Measurements from ENCODE around the gene FOXO1.

The FOXO1 gene

DNA sequence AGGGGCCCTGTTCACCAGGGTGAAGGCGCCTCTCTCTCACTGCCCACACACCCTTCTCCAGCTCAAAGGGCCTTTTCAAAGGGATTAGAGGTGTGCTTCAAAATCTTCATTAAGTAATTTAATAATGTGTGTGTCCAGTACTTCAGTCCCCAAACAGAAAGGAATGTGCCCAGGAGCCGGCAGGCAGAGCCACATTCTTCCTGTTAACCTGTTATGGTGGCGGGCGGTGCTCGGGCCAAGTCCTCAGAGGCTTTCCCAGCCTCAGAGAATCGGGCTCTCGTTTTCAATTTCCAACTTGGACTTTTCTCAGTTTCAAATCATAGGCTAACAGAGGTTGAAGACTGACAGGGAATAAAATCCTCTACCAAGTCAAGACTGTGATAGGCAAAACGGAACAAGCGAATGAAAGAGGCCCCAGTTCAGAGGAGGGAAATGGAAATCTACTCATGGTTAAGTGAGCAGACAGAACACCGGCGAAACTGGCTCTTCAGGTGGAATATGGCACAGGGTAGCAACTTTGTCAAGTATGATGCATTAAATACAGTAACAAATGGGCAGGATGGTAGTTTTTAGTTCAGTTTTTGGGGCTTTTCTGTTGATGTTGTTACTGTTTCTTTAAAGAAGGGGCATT, 68.6 kb downstream of the FOXO1 start:
- no peak for DNase-seq (ENCODE audit: low spot score)
- CTCF ChIA-PET: no interaction called here
- POLR2A ChIA-PET (ENCODE audit: low non-redundant PET): no interaction called here
- no peak overlapping the region for H3K27ac ChIP-seq
- TF ChIP-seq, protein P1, sequence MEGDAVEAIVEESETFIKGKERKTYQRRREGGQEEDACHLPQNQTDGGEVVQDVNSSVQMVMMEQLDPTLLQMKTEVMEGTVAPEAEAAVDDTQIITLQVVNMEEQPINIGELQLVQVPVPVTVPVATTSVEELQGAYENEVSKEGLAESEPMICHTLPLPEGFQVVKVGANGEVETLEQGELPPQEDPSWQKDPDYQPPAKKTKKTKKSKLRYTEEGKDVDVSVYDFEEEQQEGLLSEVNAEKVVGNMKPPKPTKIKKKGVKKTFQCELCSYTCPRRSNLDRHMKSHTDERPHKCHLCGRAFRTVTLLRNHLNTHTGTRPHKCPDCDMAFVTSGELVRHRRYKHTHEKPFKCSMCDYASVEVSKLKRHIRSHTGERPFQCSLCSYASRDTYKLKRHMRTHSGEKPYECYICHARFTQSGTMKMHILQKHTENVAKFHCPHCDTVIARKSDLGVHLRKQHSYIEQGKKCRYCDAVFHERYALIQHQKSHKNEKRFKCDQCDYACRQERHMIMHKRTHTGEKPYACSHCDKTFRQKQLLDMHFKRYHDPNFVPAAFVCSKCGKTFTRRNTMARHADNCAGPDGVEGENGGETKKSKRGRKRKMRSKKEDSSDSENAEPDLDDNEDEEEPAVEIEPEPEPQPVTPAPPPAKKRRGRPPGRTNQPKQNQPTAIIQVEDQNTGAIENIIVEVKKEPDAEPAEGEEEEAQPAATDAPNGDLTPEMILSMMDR (conservative IDR thresholded peaks at IDR 0.05; ENCODE audit: low read depth): no peak

DNA sequence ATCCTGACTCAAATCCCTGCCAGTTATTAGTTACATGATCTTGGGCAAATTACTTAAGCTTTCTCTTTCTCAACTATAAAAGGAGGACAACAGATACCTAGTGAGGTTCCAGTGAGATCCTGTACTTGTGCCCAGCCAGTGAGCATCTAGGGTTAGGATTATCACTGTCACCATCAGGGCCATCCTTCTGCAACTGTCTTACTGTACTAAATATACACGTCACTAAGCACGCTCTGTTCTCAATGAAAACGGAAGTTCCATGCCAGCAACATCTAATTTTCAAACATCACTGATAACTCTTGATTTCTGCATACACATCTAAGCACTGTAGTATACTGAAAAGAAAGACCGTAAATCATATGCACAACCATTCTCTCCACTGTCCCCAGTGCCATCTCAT, 70.0 kb downstream of the FOXO1 start:
- TF ChIP-seq, protein P1 (conservative IDR thresholded peaks at IDR 0.05; ENCODE audit: low read depth): no peak
- no peak overlapping the region for H3K27ac ChIP-seq
- POLR2A ChIA-PET (ENCODE audit: low non-redundant PET): no interaction called here
- CTCF ChIA-PET: no interaction called here
- no peak for DNase-seq (ENCODE audit: low spot score)

DNA sequence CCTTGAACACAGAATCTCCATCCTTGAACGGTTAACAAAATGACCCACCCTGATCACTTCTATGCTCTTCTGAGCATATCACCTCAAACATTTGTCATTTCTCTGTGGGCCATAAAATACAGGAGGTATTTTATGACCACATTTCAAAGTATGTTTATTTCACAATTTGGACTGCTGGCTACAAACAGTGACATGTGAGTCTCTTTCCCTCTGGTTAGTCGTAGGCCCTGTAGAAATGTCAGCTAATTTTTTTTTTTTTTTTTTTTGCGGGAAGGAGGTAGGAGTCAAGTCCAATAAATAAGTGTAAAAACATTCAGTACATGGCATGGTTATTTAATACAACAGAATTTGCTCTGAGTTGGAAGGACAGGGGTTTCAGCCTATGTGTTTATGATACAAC, 70.7 kb downstream of the FOXO1 start:
- DNase-seq (ENCODE audit: low spot score): no peak
- CTCF ChIA-PET: interaction anchor here (0.5 kb wide), 1 partner anchor 52 kb away, joined by 3 read pairs; no protein-coding TSS in a partner anchor
- POLR2A ChIA-PET (ENCODE audit: low non-redundant PET): no interaction called here
- H3K27ac ChIP-seq: no peak overlapping the region
- TF ChIP-seq, protein P1 (conservative IDR thresholded peaks at IDR 0.05; ENCODE audit: low read depth): no peak

DNA sequence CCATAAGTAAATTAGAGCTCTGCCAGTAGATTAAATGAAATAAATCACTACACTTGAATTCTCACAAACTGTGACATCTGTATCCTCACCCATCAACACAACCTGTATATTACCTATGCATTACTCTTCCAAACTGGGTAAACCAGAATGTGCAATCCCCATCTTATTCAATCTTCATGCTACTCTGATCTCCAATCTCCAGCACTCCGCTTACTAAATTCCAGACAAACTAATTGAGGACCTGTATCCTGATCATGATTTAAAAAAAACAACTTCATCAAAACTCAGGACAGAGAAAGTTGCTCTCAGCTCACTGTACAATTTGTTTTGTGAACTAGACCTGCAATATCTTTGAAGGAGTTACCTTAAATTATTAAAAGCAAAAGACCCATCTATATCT, 74.4 kb downstream of the FOXO1 start:
- TF ChIP-seq, protein P1 (conservative IDR thresholded peaks at IDR 0.05; ENCODE audit: low read depth): no peak
- no peak for DNase-seq (ENCODE audit: low spot score)
- ChIA-PET POLR2A (ENCODE audit: low non-redundant PET) (no interaction called here), CTCF (interaction anchor here (0.7 kb wide), 1 partner anchor 62 kb away, joined by 3 read pairs; no protein-coding TSS in a partner anchor)
- no peak overlapping the region; the same call in 1 of the 2 replicates for H3K27ac ChIP-seq

DNA sequence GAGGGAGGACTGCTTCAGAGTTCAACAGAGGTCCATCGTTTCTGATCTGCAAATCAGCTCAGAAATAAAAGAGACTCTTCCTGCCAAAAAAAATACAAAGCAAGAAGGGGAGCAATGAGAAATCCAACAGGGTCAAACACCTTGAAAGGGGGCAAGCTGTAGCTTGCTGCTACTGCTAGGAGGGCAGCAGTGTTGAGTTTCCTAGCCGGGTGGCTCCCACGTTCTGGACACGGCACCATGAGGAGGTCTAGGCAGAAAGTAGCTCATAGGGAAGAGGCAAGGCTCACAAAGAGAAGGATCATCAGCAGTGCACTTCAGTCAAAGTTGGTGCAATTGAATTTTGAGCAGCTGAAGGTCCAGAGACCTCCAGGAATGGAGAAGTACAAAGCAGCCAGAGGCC, 75.3 kb downstream of the FOXO1 start:
- no peak for DNase-seq (ENCODE audit: low spot score)
- ChIA-PET CTCF (no interaction called here), POLR2A (ENCODE audit: low non-redundant PET) (no interaction called here)
- TF ChIP-seq, protein P1 (conservative IDR thresholded peaks at IDR 0.05; ENCODE audit: low read depth): no peak
- H3K27ac ChIP-seq: peak overlapping the region; percentile 72

DNA sequence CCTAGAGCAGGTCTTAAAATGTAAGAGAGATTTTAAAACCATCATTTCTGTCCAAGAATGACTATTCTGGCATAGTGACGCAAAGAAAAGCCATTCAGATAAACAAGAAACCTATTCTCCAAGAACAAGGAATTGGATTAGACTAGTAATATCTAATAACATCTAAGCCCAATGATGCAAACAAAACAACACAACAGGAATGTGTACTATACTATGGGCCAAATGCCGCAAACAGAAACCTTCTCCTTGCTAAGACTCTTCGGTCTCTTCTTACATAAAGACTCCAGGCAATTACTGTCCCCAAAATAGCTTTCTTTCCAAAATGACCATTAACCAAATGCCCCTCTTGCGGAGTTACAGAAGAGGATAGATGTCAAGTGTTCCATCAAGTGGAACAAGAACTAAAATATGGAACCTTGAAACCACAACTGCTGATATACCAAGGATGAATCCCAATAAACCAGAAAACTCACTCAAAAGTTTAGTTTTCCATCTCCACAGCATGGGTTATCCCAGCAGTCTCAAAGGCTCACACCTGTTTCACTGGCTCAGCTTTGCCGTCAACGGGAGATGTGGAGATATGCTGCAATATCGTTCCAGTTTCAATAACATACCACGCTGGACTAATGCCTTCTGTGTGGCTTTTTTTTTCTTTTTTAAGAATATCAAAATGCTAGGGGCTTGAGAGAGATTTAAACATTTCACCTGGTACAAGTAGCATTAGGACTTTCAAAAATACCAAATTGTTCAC, 76.2 kb downstream of the FOXO1 start:
- no peak overlapping the region for H3K27ac ChIP-seq
- TF ChIP-seq, protein P1 (conservative IDR thresholded peaks at IDR 0.05; ENCODE audit: low read depth): no peak
- no peak for DNase-seq (ENCODE audit: low spot score)
- ChIA-PET CTCF (no interaction called here), POLR2A (ENCODE audit: low non-redundant PET) (no interaction called here)
